Measurements from ENCODE around the gene PLEKHA3. TPM values are rescaled to one million over a fixed set of nuclear protein-coding genes. Genes with fewer than 3 reads are reported as not detected.
"Not testable (repeated sequence)": the region's sequence is repeated elsewhere in the genome, so short reads cannot be mapped to it uniquely, and the experiment has no call there.

The PLEKHA3 gene
- total and polyA plus RNA-seq, 11 donors, result 3.0 to 50.4 (median 38.7) TPM

DNA sequence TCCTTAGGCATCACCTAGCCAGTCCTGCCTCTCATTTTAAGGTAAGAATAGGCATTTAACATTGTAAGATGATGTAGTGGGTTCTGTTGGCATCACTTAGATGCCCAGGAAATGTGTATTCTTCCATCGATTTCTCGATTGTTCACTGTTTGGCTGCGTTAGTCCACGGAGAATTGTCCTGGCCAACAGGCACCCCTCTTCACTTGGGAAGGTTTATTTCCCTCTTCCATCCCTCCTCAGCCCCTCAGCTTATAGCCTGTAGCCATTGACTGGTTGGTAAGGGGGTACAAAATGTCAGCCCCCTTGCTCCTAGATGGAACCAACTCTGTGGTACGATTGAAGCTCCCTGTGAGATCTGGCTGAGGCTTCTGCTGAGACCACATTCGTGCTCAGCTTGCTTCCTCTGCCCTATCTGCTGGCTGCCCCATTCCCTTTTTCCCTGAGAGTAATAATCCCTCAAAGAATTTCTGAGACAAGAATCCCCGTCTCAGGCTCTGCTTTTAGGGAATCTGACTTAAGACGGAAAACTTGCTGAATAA, 43.4 kb downstream of the PLEKHA3 start:
- peak; percentile 6 to 45 (median 28) for ATAC-seq
- Histone ChIP-seq H3K4me1 (peaks cover 0 to 16% (median 1%) of the 10 kb centered on the region in 12 donors), H3K9me3 (no peaks in the 10 kb centered on the region), H3K27me3 (no peaks in the 10 kb centered on the region), H3K36me3 (peaks cover 2 to 43% (median 26%) of the 10 kb centered on the region in 9 donors), H3K4me3 (peak overlapping the region; percentile 28 to 75 (median 64)), H3K27ac (peak overlapping the region in 11 of 12 donors; percentile 46 to 83 (median 72))
- WGBS, 4 donors, result 22 to 39% (median 35%) methylated on average over 8 of the region's 8 CpGs
- TF ChIP-seq POLR2A (IDR thresholded peaks at IDR 0.05), result no peak
- no peak for DNase-seq
- intact Hi-C loops (cut with DNase I), result loop anchor here in 5 of 10 donors (2.0 to 10.0 kb wide), 4 partner anchors 41 to 409 kb away; partner anchors contain the start of genes PLEKHA3 (in 4 of the 5), PJVK (in 1 of the 5), PRKRA (in 1 of the 5) and RBM45 (in 1 of the 5)

DNA sequence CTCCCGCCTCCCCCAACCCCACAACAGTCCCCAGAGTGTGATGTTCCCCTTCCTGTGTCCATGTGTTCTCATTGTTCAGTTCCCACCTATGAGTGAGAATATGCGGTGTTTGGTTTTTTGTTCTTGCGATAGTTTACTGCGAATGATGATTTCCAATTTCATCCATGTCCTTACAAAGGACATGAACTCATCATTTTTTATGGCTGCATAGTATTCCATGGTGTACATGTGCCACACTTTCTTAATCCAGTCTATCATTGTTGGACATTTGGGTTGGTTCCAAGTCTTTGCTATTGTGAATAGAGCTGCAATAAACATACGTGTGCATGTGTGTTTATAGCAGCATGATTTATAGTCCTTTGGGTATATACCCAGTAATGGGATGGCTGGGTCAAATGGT, 44.8 kb downstream of the PLEKHA3 start:
- not testable (repeated sequence) for H3K27me3 ChIP-seq, H3K9me3 ChIP-seq, DNase-seq, H3K4me3 ChIP-seq, H3K27ac ChIP-seq, ATAC-seq
- intact Hi-C loops (cut with DNase I), result loop anchor here in 1 of 10 donors (10.0 kb wide), 1 partner anchor 410 kb away; the partner anchor contains the start of gene RBM45
- peaks cover 0 to 19% (median 1%) of the 10 kb centered on the region in 12 donors for H3K4me1 ChIP-seq
- H3K36me3 ChIP-seq, result peaks cover 2 to 46% (median 30%) of the 10 kb centered on the region in 9 donors
- 81 to 91% (median 86%) methylated on average over 4 to 5 of the region's 5 CpGs for WGBS, 4 donors

DNA sequence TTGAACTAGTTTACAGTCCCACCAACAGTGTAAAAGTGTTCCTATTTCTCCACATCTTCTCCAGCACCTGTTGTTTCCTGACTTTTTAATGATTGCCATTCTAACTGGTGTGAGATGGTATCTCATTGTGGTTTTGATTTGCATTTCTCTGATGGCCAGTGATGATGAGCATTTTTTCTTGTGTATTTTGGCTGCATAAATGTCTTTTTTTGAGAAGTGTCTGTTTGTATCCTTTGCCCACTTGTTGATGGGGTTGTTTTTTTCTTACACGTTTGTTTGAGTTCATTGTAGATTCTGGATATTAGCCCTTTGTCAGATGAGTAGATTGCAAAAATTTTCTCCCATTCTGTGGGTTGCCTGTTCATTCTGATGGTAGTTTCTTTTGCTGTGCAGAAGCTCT, 45.2 kb downstream of the PLEKHA3 start:
- 48 to 69% (median 67%) methylated on average over 1 of the region's 1 CpG for WGBS, 4 donors
- not testable (repeated sequence) for H3K4me3 ChIP-seq, H3K27ac ChIP-seq, DNase-seq, ATAC-seq, H3K9me3 ChIP-seq, H3K27me3 ChIP-seq
- intact Hi-C loops (cut with DNase I), result loop anchor here in 1 of 10 donors (10.0 kb wide), 1 partner anchor 411 kb away; the partner anchor contains the start of gene RBM45
- Histone ChIP-seq H3K36me3 (peaks cover 2 to 51% (median 35%) of the 10 kb centered on the region in 9 donors), H3K4me1 (peaks cover 0 to 21% (median 2%) of the 10 kb centered on the region in 12 donors)

DNA sequence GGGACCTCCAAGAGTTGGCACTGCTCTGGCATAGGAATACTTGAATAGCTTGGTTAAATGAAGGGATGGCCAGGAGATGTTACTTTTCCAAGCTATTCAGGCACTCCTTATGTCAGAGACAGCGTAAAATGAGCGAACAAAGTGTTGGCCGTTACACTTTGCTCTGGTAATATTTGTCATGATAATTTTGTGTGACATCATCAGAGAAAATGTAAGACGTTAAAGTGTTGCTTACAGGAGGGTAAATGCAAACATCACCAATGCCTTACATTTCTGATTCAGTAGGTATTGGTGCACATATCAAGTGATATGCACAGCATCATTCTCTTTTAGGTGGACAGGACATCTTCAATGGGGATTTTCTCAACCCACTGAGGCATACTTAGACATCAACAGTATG, 46.0 kb downstream of the PLEKHA3 start:
- TF ChIP-seq POLR2A (IDR thresholded peaks at IDR 0.05), result no peak
- TF ChIP-seq, protein P1, sequence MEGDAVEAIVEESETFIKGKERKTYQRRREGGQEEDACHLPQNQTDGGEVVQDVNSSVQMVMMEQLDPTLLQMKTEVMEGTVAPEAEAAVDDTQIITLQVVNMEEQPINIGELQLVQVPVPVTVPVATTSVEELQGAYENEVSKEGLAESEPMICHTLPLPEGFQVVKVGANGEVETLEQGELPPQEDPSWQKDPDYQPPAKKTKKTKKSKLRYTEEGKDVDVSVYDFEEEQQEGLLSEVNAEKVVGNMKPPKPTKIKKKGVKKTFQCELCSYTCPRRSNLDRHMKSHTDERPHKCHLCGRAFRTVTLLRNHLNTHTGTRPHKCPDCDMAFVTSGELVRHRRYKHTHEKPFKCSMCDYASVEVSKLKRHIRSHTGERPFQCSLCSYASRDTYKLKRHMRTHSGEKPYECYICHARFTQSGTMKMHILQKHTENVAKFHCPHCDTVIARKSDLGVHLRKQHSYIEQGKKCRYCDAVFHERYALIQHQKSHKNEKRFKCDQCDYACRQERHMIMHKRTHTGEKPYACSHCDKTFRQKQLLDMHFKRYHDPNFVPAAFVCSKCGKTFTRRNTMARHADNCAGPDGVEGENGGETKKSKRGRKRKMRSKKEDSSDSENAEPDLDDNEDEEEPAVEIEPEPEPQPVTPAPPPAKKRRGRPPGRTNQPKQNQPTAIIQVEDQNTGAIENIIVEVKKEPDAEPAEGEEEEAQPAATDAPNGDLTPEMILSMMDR (IDR thresholded peaks at IDR 0.05), result no peak
- intact Hi-C loops (cut with DNase I), result loop anchor here in 1 of 10 donors (10.0 kb wide), 1 partner anchor 411 kb away; the partner anchor contains the start of gene RBM45
- no peak for ATAC-seq
- Histone ChIP-seq H3K36me3 (peaks cover 2 to 59% (median 42%) of the 10 kb centered on the region in 9 donors), H3K27me3 (no peaks in the 10 kb centered on the region), H3K9me3 (no peaks in the 10 kb centered on the region), H3K4me1 (peaks cover 0 to 29% (median 3%) of the 10 kb centered on the region in 12 donors), H3K27ac (no peak overlapping the region), H3K4me3 (no peak overlapping the region)
- 92 to 95% (median 93%) methylated on average over 4 of the region's 4 CpGs for WGBS, 4 donors
- DNase-seq, result no peak

DNA sequence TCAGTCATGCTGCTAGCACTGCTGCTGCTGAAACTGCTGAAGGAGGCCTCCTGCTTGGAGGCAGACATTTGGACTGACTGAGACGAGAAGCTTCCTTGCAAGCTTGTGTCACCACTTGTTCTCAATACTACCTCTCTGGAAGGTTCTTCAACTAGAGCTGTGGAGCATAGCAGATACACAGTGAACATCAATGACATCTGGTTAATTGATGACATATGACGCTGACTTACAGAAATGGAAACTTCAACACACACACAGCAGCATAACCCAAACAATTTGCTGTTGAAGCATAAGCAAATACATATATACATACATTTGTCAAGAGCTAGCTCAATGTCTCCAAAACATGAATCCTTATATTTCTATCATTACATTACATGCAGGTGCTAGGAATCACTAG, 47.3 kb downstream of the PLEKHA3 start:
- Histone ChIP-seq H3K4me1 (peaks cover 0 to 32% (median 3%) of the 10 kb centered on the region in 12 donors), H3K27ac (no peak overlapping the region), H3K36me3 (peaks cover 2 to 72% (median 55%) of the 10 kb centered on the region in 9 donors), H3K9me3 (no peaks in the 10 kb centered on the region), H3K4me3 (no peak overlapping the region), H3K27me3 (no peaks in the 10 kb centered on the region)
- ATAC-seq (no peak), DNase-seq (no peak)
- intact Hi-C loops (cut with DNase I), result loop anchor here in 1 of 10 donors (10.0 kb wide), 1 partner anchor 413 kb away; the partner anchor contains the start of gene RBM45
- no peak for TF ChIP-seq POLR2A (IDR thresholded peaks at IDR 0.05)
- TF ChIP-seq, protein P1 (IDR thresholded peaks at IDR 0.05), result no peak
- WGBS, 4 donors, result 85 to 91% (median 88%) methylated on average over 2 of the region's 2 CpGs

Measured in heart left ventricle (tissue), 16 donors.